ENCODE measurements around the gene AZIN2.

DNA sequence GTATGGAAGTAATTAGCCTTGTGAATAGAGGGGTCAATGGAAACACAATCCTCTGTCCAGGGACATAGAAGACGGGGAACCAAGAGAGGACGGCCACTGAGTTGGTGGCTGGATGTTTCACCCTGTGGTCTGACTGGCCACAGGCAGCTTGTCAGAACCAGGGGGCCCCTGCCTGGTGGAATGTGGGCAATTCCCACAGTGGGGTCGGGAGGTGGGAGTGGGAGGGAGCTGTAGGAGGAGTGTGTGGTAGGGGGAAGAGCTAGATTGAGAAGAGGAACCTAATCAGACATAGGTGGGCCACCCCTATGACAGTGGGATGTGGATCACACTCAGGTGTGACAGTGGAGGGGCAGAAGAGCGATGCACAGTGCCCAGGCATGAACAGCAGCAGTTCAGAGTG is 69.6 kb downstream of the AZIN2 start:
- TF ChIP-seq POLR2A (IDR thresholded peaks at IDR 0.05; ENCODE audit: low read depth, low read length) (no peak), POLR2AphosphoS5 (IDR thresholded peaks at IDR 0.05; ENCODE audit: low read depth, low read length) (no peak), TAF1 (IDR thresholded peaks at IDR 0.05; ENCODE audit: borderline replicate concordance, low read depth, low read length) (no peak)
